Heart right ventricle (tissue), 16 donors: ENCODE measurements around the gene KIF9. TPM values are rescaled to one million over a fixed set of nuclear protein-coding genes. Genes with fewer than 3 reads are reported as not detected.
A peak's percentile ranks its signal among the peaks of the same experiment; 100 is the strongest.
"Not testable (repeated sequence)": the region's sequence is repeated elsewhere in the genome, so short reads cannot be mapped to it uniquely, and the experiment has no call there.

ENCODE experiments used
- ATAC-seq, 8 donors: fragments of 200-7000 bp; cut with Tn5 transposase; one replicate each; pipeline ENCODE4 v1.9.1; 2020; ENCODE audit warnings: mild to moderate bottlenecking in 8 of 8, moderate library complexity in 8 of 8, moderate number of reproducible peaks in 1 of 8
- DNase-seq, 2 donors: peaks; one replicate each; pipeline ENCODE4 v3.0.0-alpha.2; 2020
- H3K27ac ChIP-seq, 10 donors: fragments of 200-600 bp; sonication (generic) in 2 of 10; one replicate each; pipeline versions ENCODE4 v1.5.0 to v1.8.0; 2020 to 2022; ENCODE audit warnings: mild to moderate bottlenecking in 3 of 10
- H3K27me3 ChIP-seq, 7 donors: fragments of 200-600 bp; one replicate each; pipeline ENCODE4 v1.8.0; 2021 to 2022; ENCODE audit warnings: mild to moderate bottlenecking in 2 of 7
- H3K36me3 ChIP-seq, 9 donors: fragments of 200-600 bp; sonication (generic) in 1 of 9; one replicate each; pipeline versions ENCODE4 v1.5.0 to v1.8.0; 2020 to 2022; ENCODE audit warnings: mild to moderate bottlenecking in 2 of 9
- H3K4me1 ChIP-seq, 9 donors: fragments of 200-600 bp; sonication (generic) in 1 of 9; one replicate each; pipeline versions ENCODE4 v1.5.0 to v1.8.0; 2020 to 2022; ENCODE audit warnings: mild to moderate bottlenecking in 4 of 9
- H3K4me3 ChIP-seq, 10 donors: fragments of 200-600 bp; sonication (generic) in 2 of 10; one replicate each; pipeline versions ENCODE4 v1.5.0 to v1.8.0; 2020 to 2022; ENCODE audit warnings: mild to moderate bottlenecking in 7 of 10, moderate library complexity in 2 of 10
- H3K9me3 ChIP-seq, 11 donors: fragments of 200-600 bp in 10 of 11; sonication (generic) in 2 of 11; one replicate each; pipeline versions ENCODE4 v1.5.0 to v1.8.0; 2013 to 2022; ENCODE audit warnings: mild to moderate bottlenecking in 2 of 11, control low read depth in 1 of 11, moderate library complexity in 1 of 11
- CTCF ChIP-seq, 9 donors: fragments of 200-600 bp; sonication (generic) in 2 of 9; IDR thresholded peaks; one replicate each; pipeline versions ENCODE4 v1.5.0 to v1.8.0; 2021 to 2022; ENCODE audit warnings: antibody characterized with exemption in 9 of 9, mild to moderate bottlenecking in 5 of 9, moderate library complexity in 1 of 9
- WGBS, 2 donors: extraction: QIAGEN DNeasy Blood & Tissue Kit; methylation state at CpG; one replicate each; pipeline ENCODE4 v1.1.7; 2013; ENCODE audit warnings: inconsistent platforms in 1 of 2; 5-methylcytosine and 5-hydroxymethylcytosine counted together
- intact Hi-C, 10 donors: fragments of 100-400 bp; cut with DNase I; formaldehyde crosslinking; loops; one replicate each; pipeline versions ENCODE4 v1.11.1 to v1.14.2; 2022
- polyA plus RNA-seq, 2 donors: library from polyadenylated mRNA; stranded (reverse); fragments of 200-250 nt; gene quantifications; one replicate each; pipeline ENCODE4 v1.2.3, GENCODE V29; 2013
- total RNA-seq, 10 donors: library from RNA; stranded (reverse); fragmentation: NEBNext Ultra II Directional in 3 of 10; extraction: Animal tissue kit (Norgen Biotek cat#: 25700) in 3 of 10; gene quantifications; one replicate each; pipeline versions ENCODE4 v1.2.1 to v1.2.4, GENCODE V29; 2021 to 2023
- donor health status: Arrhythmogenic right ventricular cardiomyopathy.
- donor health status: ischemic (EF 13 %, LVEDD 7.1; RV severe dilation, severe dysfunction).
- donor health status: healthy with polysubstance abuse.
- donor health status: DM: no; HTN: yes; CAD: no.
- donor health status: DM: no; HTN: no; CAD: no.
- donor health status: ischemic (EF 25% LVEDD 6.9; RV normal size, moderate dysfunction).
- donor health status: ischemic (EF 25% LVEDD 5.7; RV mildly dilated, moderate dysfunction).
- donor health status: healthy.
- donor health status: DM: yes; HTN: yes; CAD: no.
- donor health status: Ischemic cardiomyopathy.
- donor health status: ischemic (EF 35%, LVEDD 5.7; RV mildly dilated, moderate dysfunction).
- donor health status: nonischemic (EF 11% LVEDD 7.7; RV severe dilation, severe dysfunction).
- donor health status: DM: yes; HTN: yes; CAD: no.
- donor health status: PGD.
- donor health status: ischemic (EF 29% LVEDD 5.4; RV normal size, mild dysfunction).
- donor health status: nonischemic (EF 23%, LVEDD 6.1; RV moderate dilation, normal function).

Gene KIF9
- total and polyA plus RNA-seq, 12 donors = 4.2 to 16.6 (median 8.5) TPM

GRCh38 chr3:47314056-47314764, 31.6 kb upstream of the KIF9 start:
- ATAC-seq (no peak), DNase-seq (no peak)
- intact Hi-C loops = no loop called here
- Histone ChIP-seq H3K4me3 (no peak overlapping the region), H3K27ac (peak overlapping the region in 2 of 10 donors; percentile 16 to 42), H3K4me1 (peaks cover 0 to 41% (median 26%) of the 10 kb centered on the region in 9 donors), H3K27me3 (no peaks in the 10 kb centered on the region), H3K9me3 (no peaks in the 10 kb centered on the region), H3K36me3 (no peaks in the 10 kb centered on the region)
- WGBS, 2 donors = 91 to 94% methylated on average over 8 of the region's 8 CpGs
- TF ChIP-seq CTCF (IDR thresholded peaks at IDR 0.05) = no peak

- DNase-seq = no peak
- no peaks in the 10 kb centered on the region for H3K36me3 ChIP-seq
- 95 to 96% methylated on average over 1 of the region's 1 CpG for WGBS, 2 donors
- no peak for ATAC-seq
- H3K4me1 ChIP-seq = peaks cover 0 to 37% (median 21%) of the 10 kb centered on the region in 9 donors
- H3K27me3 ChIP-seq = no peaks in the 10 kb centered on the region
- TF ChIP-seq CTCF (IDR thresholded peaks at IDR 0.05) = no peak
- H3K4me3 ChIP-seq = no peak overlapping the region
- no peak overlapping the region for H3K27ac ChIP-seq
- intact Hi-C loops = no loop called here
- H3K9me3 ChIP-seq = no peaks in the 10 kb centered on the region
Measured at GRCh38 chr3:47313341-47314055, 30.9 kb upstream of the KIF9 start.

- Histone ChIP-seq H3K27ac (no peak overlapping the region), H3K27me3 (no peaks in the 10 kb centered on the region), H3K9me3 (no peaks in the 10 kb centered on the region), H3K4me1 (peaks cover 0 to 41% (median 15%) of the 10 kb centered on the region in 9 donors), H3K4me3 (no peak overlapping the region), H3K36me3 (peaks cover 0 to 21% (median 0%) of the 10 kb centered on the region in 9 donors)
- intact Hi-C loops = no loop called here
- ATAC-seq (no peak), DNase-seq (no peak)
- 91 to 93% methylated on average over 4 of the region's 4 CpGs for WGBS, 2 donors
- no peak for TF ChIP-seq CTCF (IDR thresholded peaks at IDR 0.05)
Measured at GRCh38 chr3:47310391-47310790, 27.8 kb upstream of the KIF9 start.

GRCh38 chr3:47309231-47309630, 26.6 kb upstream of the KIF9 start:
- DNase-seq, H3K27ac ChIP-seq, H3K4me3 ChIP-seq, H3K27me3 ChIP-seq, ATAC-seq, intact Hi-C loops, H3K9me3 ChIP-seq: not testable (repeated sequence)
- 97 to 98% methylated on average over 26 to 27 of the region's 28 CpGs for WGBS, 2 donors
- peaks cover 0 to 34% (median 5%) of the 10 kb centered on the region in 9 donors for H3K4me1 ChIP-seq
- H3K36me3 ChIP-seq = peaks cover 0 to 21% (median 0%) of the 10 kb centered on the region in 9 donors
